Measurements from ENCODE around the gene NFIA. TPM values are rescaled to one million over a fixed set of nuclear protein-coding genes. Genes with fewer than 3 reads are reported as not detected.

The NFIA gene
- total and polyA plus RNA-seq, 10 of the 15 experiments (the other 5 are each of a cell fraction or from before 2014, with no cell fraction given) = 0.10 to 0.16 TPM; not detected in 8

- no peak for TF ChIP-seq RAD21 (IDR thresholded peaks at IDR 0.05; ENCODE audit: insufficient read depth, low read depth, low read length)
- no peak for TF ChIP-seq ESRRA (IDR thresholded peaks at IDR 0.05; ENCODE audit: low read length)
- TF ChIP-seq CEBPB (IDR thresholded peaks at IDR 0.05; ENCODE audit: borderline replicate concordance in 1 of 2, low read depth in 2 of 2, low read length in 2 of 2) = no peak
- no peak for TF ChIP-seq SREBF2 (IDR thresholded peaks at IDR 0.05; ENCODE audit: low read length)
Measured at GRCh38 chr1:61160526-61160925, 78.2 kb downstream of the NFIA start (continued).

GRCh38 chr1:61162520-61163258 is 80.3 kb downstream of the NFIA start:
- SMC1A ChIA-PET (ENCODE audit: uncharacterized antibody, unreplicated experiment) = no interaction called here
- Histone ChIP-seq H3K4me1 (ENCODE audit: control insufficient read depth, insufficient read depth, low read length) (no peaks in the 10 kb centered on the region), H2AFZ (ENCODE audit: control insufficient read depth, low read depth, low read length) (no peak overlapping the region), H3K4me2 (ENCODE audit: control insufficient read depth, insufficient read depth) (no peak overlapping the region), H3K27ac (ENCODE audit: control insufficient read depth, insufficient read depth) (no peak overlapping the region), H4K20me1 (ENCODE audit: control insufficient read depth, insufficient read depth) (no peaks in the 10 kb centered on the region), H3K9me3 (replicated peaks; ENCODE audit: control insufficient read depth, insufficient read depth, low read length) (no peaks in the 10 kb centered on the region), H3K36me3 (ENCODE audit: control insufficient read depth in 2 of 2, insufficient read depth in 2 of 2, low read length in 1 of 2) (no peaks in the 10 kb centered on the region), H3K79me2 (ENCODE audit: control insufficient read depth, insufficient read depth, low read length) (no peaks in the 10 kb centered on the region), H3K27me3 (replicated peaks in 1 of 2; ENCODE audit: control insufficient read depth in 2 of 2, insufficient read depth in 2 of 2, low read length in 1 of 2) (no peaks in the 10 kb centered on the region), H3K4me3 (no peak overlapping the region), H3K9ac (ENCODE audit: control insufficient read depth, insufficient read depth, low read length) (no peak overlapping the region)
- FAIRE-seq (no peak), DNase-seq (ENCODE audit: low read depth, low spot score) (no peak), ATAC-seq (no peak)
- TF ChIP-seq, protein P1, sequence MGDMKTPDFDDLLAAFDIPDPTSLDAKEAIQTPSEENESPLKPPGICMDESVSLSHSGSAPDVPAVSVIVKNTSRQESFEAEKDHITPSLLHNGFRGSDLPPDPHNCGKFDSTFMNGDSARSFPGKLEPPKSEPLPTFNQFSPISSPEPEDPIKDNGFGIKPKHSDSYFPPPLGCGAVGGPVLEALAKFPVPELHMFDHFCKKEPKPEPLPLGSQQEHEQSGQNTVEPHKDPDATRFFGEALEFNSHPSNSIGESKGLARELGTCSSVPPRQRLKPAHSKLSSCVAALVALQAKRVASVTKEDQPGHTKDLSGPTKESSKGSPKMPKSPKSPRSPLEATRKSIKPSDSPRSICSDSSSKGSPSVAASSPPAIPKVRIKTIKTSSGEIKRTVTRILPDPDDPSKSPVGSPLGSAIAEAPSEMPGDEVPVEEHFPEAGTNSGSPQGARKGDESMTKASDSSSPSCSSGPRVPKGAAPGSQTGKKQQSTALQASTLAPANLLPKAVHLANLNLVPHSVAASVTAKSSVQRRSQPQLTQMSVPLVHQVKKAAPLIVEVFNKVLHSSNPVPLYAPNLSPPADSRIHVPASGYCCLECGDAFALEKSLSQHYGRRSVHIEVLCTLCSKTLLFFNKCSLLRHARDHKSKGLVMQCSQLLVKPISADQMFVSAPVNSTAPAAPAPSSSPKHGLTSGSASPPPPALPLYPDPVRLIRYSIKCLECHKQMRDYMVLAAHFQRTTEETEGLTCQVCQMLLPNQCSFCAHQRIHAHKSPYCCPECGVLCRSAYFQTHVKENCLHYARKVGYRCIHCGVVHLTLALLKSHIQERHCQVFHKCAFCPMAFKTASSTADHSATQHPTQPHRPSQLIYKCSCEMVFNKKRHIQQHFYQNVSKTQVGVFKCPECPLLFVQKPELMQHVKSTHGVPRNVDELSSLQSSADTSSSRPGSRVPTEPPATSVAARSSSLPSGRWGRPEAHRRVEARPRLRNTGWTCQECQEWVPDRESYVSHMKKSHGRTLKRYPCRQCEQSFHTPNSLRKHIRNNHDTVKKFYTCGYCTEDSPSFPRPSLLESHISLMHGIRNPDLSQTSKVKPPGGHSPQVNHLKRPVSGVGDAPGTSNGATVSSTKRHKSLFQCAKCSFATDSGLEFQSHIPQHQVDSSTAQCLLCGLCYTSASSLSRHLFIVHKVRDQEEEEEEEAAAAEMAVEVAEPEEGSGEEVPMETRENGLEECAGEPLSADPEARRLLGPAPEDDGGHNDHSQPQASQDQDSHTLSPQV (IDR thresholded peaks at IDR 0.05) = no peak
- TF ChIP-seq BMI1 (IDR thresholded peaks at IDR 0.05; ENCODE audit: borderline replicate concordance) (no peak), ASH2L (IDR thresholded peaks at IDR 0.05; ENCODE audit: borderline replicate concordance, low read depth) (no peak), ESRRA (IDR thresholded peaks at IDR 0.05; ENCODE audit: low read length) (no peak), GABPA (IDR thresholded peaks at IDR 0.05; ENCODE audit: low read depth) (no peak), IRF4 (IDR thresholded peaks at IDR 0.05; ENCODE audit: low read depth, low read length) (no peak), IRF5 (IDR thresholded peaks at IDR 0.05; ENCODE audit: borderline replicate concordance) (no peak)
- RAD21 ChIA-PET (ENCODE audit: unreplicated experiment) = no interaction called here
- BruUV-seq (replicated peaks) = no TSS peak
- in situ Hi-C loops (cut with MboI) (no loop called here), intact Hi-C loops (cut with micrococcal nuclease; ENCODE audit: unreplicated experiment) (no loop called here)
- 60% methylated on average over 4 of the region's 4 CpGs for WGBS (ENCODE audit: insufficient coverage, insufficient replicate concordance, low lambda C conversion rate, missing lambda C conversion rate)
- POLR2A ChIA-PET = no interaction called here
- CTCF ChIA-PET = interaction anchor here (1.1 kb wide), 1 partner anchor 480 kb away, joined by 3 read pairs; no protein-coding TSS in a partner anchor

Measured in GM12878 (cell line).